K562 (cell line): ENCODE data around the gene CARMIL1. TPM values are rescaled to one million over a fixed set of nuclear protein-coding genes. Genes with fewer than 3 reads are reported as not detected.

Source experiments
- ATAC-seq: fragments of 200-7000 bp; cut with Tn5 transposase; 3 replicates; pipeline ENCODE4 v1.9.1; 2020; ENCODE audit warnings: moderate library complexity
- BruUV-seq: library from RNA; stranded (reverse); fragments of 400-500 nt; replicated peaks from 2 replicates; lab custom pipeline; 2021; lab: Mats Ljungman, UMichigan
- CTCF ChIA-PET: fragments of 300-600 bp; formaldehyde crosslinking; extraction: SDS; loops from one replicate; lab custom pipeline; 2021; ENCODE audit warnings: low intra/inter-chr PET ratio; lab: Yijun Ruan, JAX
- POLR2A ChIA-PET: fragments of 300-600, 350-650 bp; sonication (Branson Sonifier 250); formaldehyde crosslinking; extraction: SDS; loops from one replicate; lab custom pipeline; 2021; ENCODE audit warnings: antibody characterized with exemption, inconsistent platforms; lab: Yijun Ruan, JAX
- DNase-seq, 4 experiments: peaks; one replicate each; pipeline versions ENCODE4 v3.0.0 to v3.0.0-alpha.2; 2011 to 2018; ENCODE audit warnings: low spot score in 3 of 4, mixed read lengths in 3 of 4; ENCODE audit errors: extremely low read depth in 1 of 4
- FAIRE-seq: peaks from 2 replicates; lab custom pipeline; 2011; peaks lifted over from hg19 to GRCh38; lab: Jason Lieb, UNC
- H2AFZ ChIP-seq: 2 replicates; pipeline ENCODE4 v1.6.0; 2011; ENCODE audit warnings: low read depth, low read length, control low read depth, inconsistent platforms
- H3K27ac ChIP-seq: fragments of 200-600 bp; 3 replicates; pipeline ENCODE4 v1.8.0; 2011; ENCODE audit warnings: low read depth, mild to moderate bottlenecking, control low read depth, inconsistent platforms, low read length, moderate library complexity, mixed read lengths; ENCODE audit errors: extremely low read depth
- H3K27me3 ChIP-seq, 2 experiments: fragments of 300-600 bp in 1 of 2; 2 replicates in 1 of 2; 3 replicates in 1 of 2; pipeline versions ENCODE4 v1.6.0 to v1.8.0; 2011; ENCODE audit warnings: inconsistent platforms in 2 of 2, low read length in 2 of 2, mild to moderate bottlenecking in 1 of 2, mixed read lengths in 1 of 2, moderate library complexity in 1 of 2; ENCODE audit not compliant: control insufficient read depth in 2 of 2, insufficient read depth in 2 of 2
- H3K36me3 ChIP-seq: fragments of 300-600 bp; 3 replicates; pipeline ENCODE4 v1.8.0; 2011; ENCODE audit warnings: mild to moderate bottlenecking, low read length, inconsistent platforms; ENCODE audit not compliant: control insufficient read depth, insufficient read depth
- H3K4me1 ChIP-seq, 2 experiments: fragments of 200-600 bp in 1 of 2; replicated peaks in 1 of 2; 2 replicates in 1 of 2; 3 replicates in 1 of 2; pipeline versions ENCODE4 v1.5.1 to v1.8.0; 2011; ENCODE audit warnings: inconsistent platforms in 2 of 2, low read length in 2 of 2, mild to moderate bottlenecking in 1 of 2, mixed read lengths in 1 of 2, moderate library complexity in 1 of 2; ENCODE audit not compliant: control insufficient read depth in 2 of 2, insufficient read depth in 2 of 2
- H3K4me2 ChIP-seq: 2 replicates; pipeline ENCODE4 v1.6.1; 2011; ENCODE audit warnings: low read length, control low read depth, inconsistent platforms, mixed read lengths; ENCODE audit not compliant: insufficient read depth
- H3K4me3 ChIP-seq: fragments of 200-600 bp; sonication (generic), shearing (Covaris generic); 2 replicates; pipeline ENCODE4 v1.5.1; 2016; ENCODE audit warnings: control low read depth, inconsistent platforms
- H3K79me2 ChIP-seq: fragments of 200-600 bp; 3 replicates; pipeline ENCODE4 v1.8.0; 2011; ENCODE audit warnings: low read length, inconsistent platforms; ENCODE audit not compliant: control insufficient read depth, insufficient read depth
- H3K9ac ChIP-seq, 2 experiments: 2 replicates each; pipeline versions ENCODE4 v1.6.0 to v1.6.1; 2011; ENCODE audit warnings: low read depth in 2 of 2, low read length in 2 of 2, control low read depth in 1 of 2, inconsistent platforms in 1 of 2, mild to moderate bottlenecking in 1 of 2, mixed read lengths in 1 of 2; ENCODE audit not compliant: insufficient read depth in 1 of 2
- H3K9me1 ChIP-seq: one replicate; pipeline ENCODE4 v1.6.0; 2011; ENCODE audit warnings: inconsistent platforms, mild to moderate bottlenecking, low read length, moderate library complexity; ENCODE audit not compliant: control insufficient read depth, insufficient read depth
- H3K9me3 ChIP-seq: replicated peaks from 2 replicates; pipeline ENCODE4 v1.5.1; 2011; ENCODE audit warnings: low read depth, low read length, inconsistent platforms; ENCODE audit not compliant: control insufficient read depth, insufficient read depth
- H4K20me1 ChIP-seq: replicated peaks from 2 replicates; pipeline ENCODE4 v1.6.1; 2011; ENCODE audit warnings: low read length, inconsistent platforms, mixed read lengths; ENCODE audit not compliant: control insufficient read depth, insufficient read depth
- ARID3B ChIP-seq: fragments of 250-450 bp; sonication (Bioruptor Pico); IDR thresholded peaks from 2 replicates; pipeline ENCODE4 v1.4.0; 2020; ENCODE audit warnings: borderline replicate concordance
- KDM1A ChIP-seq, 2 experiments: fragments of 450-650 bp; IDR thresholded peaks; 2 replicates each; pipeline ENCODE4 v1.6.1; 2016; ENCODE audit warnings: mild to moderate bottlenecking in 2 of 2
- MAFG ChIP-seq: fragments of 450-650 bp; conservative IDR thresholded peaks from 2 replicates; pipeline ENCODE4 v1.6.1; 2016; ENCODE audit warnings: missing genetic modification characterization, missing compliant biosample characterization
- RAD21 ChIP-seq, 2 experiments: fragments of 250-450 bp in 1 of 2; fragments of 450-650 bp in 1 of 2; sonication (Bioruptor Pico) in 1 of 2; formaldehyde crosslinking in 1 of 2; IDR thresholded peaks in 1 of 2; conservative IDR thresholded peaks in 1 of 2; 2 replicates each; pipeline versions ENCODE4 v1.4.0 to v1.8.0; 2020 to 2022; ENCODE audit warnings: mild to moderate bottlenecking in 2 of 2, moderate library complexity in 1 of 2
- SFPQ ChIP-seq: fragments of 200-400 bp; formaldehyde crosslinking; IDR thresholded peaks from 2 replicates; pipeline ENCODE4 v1.6.1; 2017; ENCODE audit warnings: mild to moderate bottlenecking, low read depth, low read length, moderate library complexity
- SNIP1 ChIP-seq: fragments of 450-650 bp; IDR thresholded peaks from 2 replicates; pipeline ENCODE4 v1.7.1; 2017; ENCODE audit warnings: low read depth, mild to moderate bottlenecking
- SOX6 ChIP-seq: fragments of 450-650 bp; IDR thresholded peaks from 2 replicates; pipeline ENCODE4 v1.6.1; 2014; ENCODE audit warnings: mild to moderate bottlenecking
- SP1 ChIP-seq: sonication (generic); formaldehyde crosslinking; IDR thresholded peaks from 2 replicates; pipeline ENCODE4 v1.8.1; 2022; ENCODE audit warnings: mild to moderate bottlenecking, missing genetic modification reagents
- ZFX ChIP-seq: sonication (generic); formaldehyde crosslinking; IDR thresholded peaks from 2 replicates; pipeline ENCODE4 v1.8.0; 2022; ENCODE audit warnings: mild to moderate bottlenecking, missing genetic modification reagents, moderate library complexity
- ZNF133 ChIP-seq: fragments of 250-450 bp; sonication (Bioruptor Pico); IDR thresholded peaks from 2 replicates; pipeline ENCODE4 v1.4.0; 2020; ENCODE audit warnings: mild to moderate bottlenecking
- WGBS: fragments of 100-300 bp; shearing (Covaris generic); methylation state at CpG from one replicate; pipeline ENCODE4 v1.1.6; 2016; ENCODE audit warnings: low coverage, mixed read lengths; ENCODE audit not compliant: insufficient coverage; ENCODE audit errors: missing lambda C conversion rate; 5-methylcytosine and 5-hydroxymethylcytosine counted together
- in situ Hi-C: fragments of 300-500 bp; cut with MboI; formaldehyde crosslinking; loops from 4 replicates; pipeline ENCODE4 v1.15.0; 2018; ENCODE audit warnings: inconsistent platforms, mixed read lengths
- intact Hi-C: fragments of 100-400 bp; cut with micrococcal nuclease; formaldehyde crosslinking; loops from 2 replicates; pipeline ENCODE4 v1.14.2; 2022
- polyA plus RNA-seq, 8 experiments: library from polyadenylated mRNA; depleted of rRNA in 4 of 8; stranded (reverse) in 5 of 8; unstranded in 3 of 8; fragments of >200 nt; fragmentation: Nextera tagmentation in 2 of 8; fragmentation: Illumina TruSeq in 1 of 8; extraction: Ambion mirVana in 2 of 8; extraction: Trizol in 1 of 8; gene quantifications; 2 replicates each; pipeline versions ENCODE4 v1.2.1 to v1.2.3, GENCODE V29; 2011 to 2014; ENCODE audit warnings: inconsistent platforms in 1 of 8, missing spikeins in 1 of 8
- total RNA-seq, 7 experiments: library from RNA; depleted of rRNA in 6 of 7; stranded (reverse); fragments of >200 nt in 6 of 7; fragmentation: Illumina TruSeq in 2 of 7; extraction: Trizol in 2 of 7; gene quantifications; 2 replicates each; pipeline versions ENCODE4 v1.2.1 to v1.2.3, GENCODE V29; 2011 to 2021; ENCODE audit warnings: low replicate concordance in 1 of 7

Gene CARMIL1
- total and polyA plus RNA-seq, 9 of the 15 experiments (the other 6 are each of a cell fraction or from before 2014, with no cell fraction given) = 0.04 to 0.32 (median 0.10) TPM; not detected in 1

- H3K4me1 ChIP-seq = no peaks in the 10 kb centered on the region
- no peak overlapping the region for H3K4me3 ChIP-seq
- FAIRE-seq = no peak
- no TSS peak for BruUV-seq
- peaks cover 0 to 10% of the 10 kb centered on the region in 2 experiments; a peak in 1 of 5 replicates for H3K27me3 ChIP-seq
- in situ Hi-C loops = no loop called here
- 0 out of 2 replicates have a peak, but pooled peaks cover 4% of the 10 kb centered on the region for H4K20me1 ChIP-seq
- DNase-seq = no peak
- POLR2A ChIA-PET = no interaction called here
- no peaks in the 10 kb centered on the region for H3K9me1 ChIP-seq
- intact Hi-C loops = no loop called here
- no peak overlapping the region for H3K4me2 ChIP-seq
- ATAC-seq = no peak
- no peak for TF ChIP-seq ZFX (CRISPR knock-in tag)
- TF ChIP-seq SOX6 = no peak
- no peak for TF ChIP-seq SNIP1
- no peak for TF ChIP-seq SP1 (CRISPR knock-in tag)
- no peak for TF ChIP-seq ARID3B (CRISPR knock-in tag)
- no peak for TF ChIP-seq ZNF133
- no peak for TF ChIP-seq SFPQ
- no peak for TF ChIP-seq RAD21 (CRISPR knock-in tag; conservative IDR thresholded peaks at IDR 0.05 in 1 of 2, IDR thresholded peaks at IDR 0.05 in 1 of 2)
- no peak for TF ChIP-seq MAFG
- TF ChIP-seq KDM1A (IDR thresholded peaks at IDR 0.05) = no peak
- H3K9ac ChIP-seq = no peak overlapping the region
- no peaks in the 10 kb centered on the region for H3K9me3 ChIP-seq
- no peaks in the 10 kb centered on the region for H3K79me2 ChIP-seq
- no peak overlapping the region for H2AFZ ChIP-seq
- 2% methylated on average over 4 of the region's 4 CpGs for WGBS
- CTCF ChIA-PET = no interaction called here
- no peak overlapping the region for H3K27ac ChIP-seq
- no peaks in the 10 kb centered on the region for H3K36me3 ChIP-seq
Measured at GRCh38 chr6:25498505-25498904, 219.3 kb downstream of the CARMIL1 start.
